Measurements from ENCODE around the gene ERC1.

DNA sequence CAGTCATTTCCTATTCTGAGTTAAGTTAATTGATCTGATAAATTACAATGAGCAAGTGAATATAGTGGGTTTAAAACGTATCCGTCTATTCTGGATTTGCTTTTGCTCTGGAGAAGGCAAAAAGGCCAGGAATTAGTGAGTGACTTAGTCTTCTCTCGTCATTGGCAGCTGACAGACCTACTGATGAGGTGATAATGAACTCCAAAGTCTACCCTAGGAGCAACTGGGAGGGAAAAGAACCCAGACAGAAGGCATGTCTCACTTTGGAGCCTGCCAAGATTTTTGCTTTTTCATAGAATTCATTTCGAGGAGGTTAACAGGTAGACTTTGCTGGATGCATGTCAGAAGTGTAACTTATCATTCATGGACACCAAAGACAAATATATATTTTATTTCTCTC is 333.1 kb downstream of the ERC1 start:
- TF ChIP-seq POLR2A (IDR thresholded peaks at IDR 0.05; ENCODE audit: low read depth, low read length) (no peak), POLR2AphosphoS5 (IDR thresholded peaks at IDR 0.05; ENCODE audit: low read depth, low read length) (no peak), SPI1 (IDR thresholded peaks at IDR 0.05; ENCODE audit: low read depth, low read length) (no peak), PAX5 (IDR thresholded peaks at IDR 0.05; ENCODE audit: insufficient read depth, low read length, severe bottlenecking) (no peak)
